Glomerular visceral epithelial cell (primary cell): Measurements from ENCODE around the gene VPS37B.
"Not testable (repeated sequence)": the region's sequence is repeated elsewhere in the genome, so short reads cannot be mapped to it uniquely, and the experiment has no call there.

Source experiments
- DNase-seq: peaks from one replicate; pipeline ENCODE4 v3.0.0-alpha.2; 2016; ENCODE audit errors: extremely low spot score

VPS37B gene

GRCh38 chr12:122908915-122909314 is 13.0 kb upstream of the VPS37B start:
- DNase-seq = no peak

GRCh38 chr12:122905258-122905657 is 9.3 kb upstream of the VPS37B start:
- not testable (repeated sequence) for DNase-seq

- no peak for DNase-seq
These were observed 7.7 kb upstream of the VPS37B start for GRCh38 chr12:122903693-122904034.

- DNase-seq = no peak
These were observed 7.1 kb upstream of the VPS37B start for GRCh38 chr12:122902854-122903692.

- DNase-seq = no peak
These were observed 4.0 kb upstream of the VPS37B start for GRCh38 chr12:122899887-122900286.

- DNase-seq = no peak
These were observed 738 bp upstream of the VPS37B start for GRCh38 chr12:122896662-122897061.

GRCh38 chr12:122895320-122895703 is 612 bp downstream of the VPS37B start:
- DNase-seq = no peak

- no peak for DNase-seq
These were observed 1.5 kb downstream of the VPS37B start for GRCh38 chr12:122894193-122895121.

- no peak for DNase-seq
These were observed 2.4 kb downstream of the VPS37B start for GRCh38 chr12:122893208-122894153.

- DNase-seq = not testable (repeated sequence)
These were observed 3.2 kb downstream of the VPS37B start for GRCh38 chr12:122892724-122893123.

GRCh38 chr12:122891661-122892525 is 4.0 kb downstream of the VPS37B start:
- no peak for DNase-seq

- DNase-seq = no peak
These were observed 6.0 kb downstream of the VPS37B start for GRCh38 chr12:122889761-122890520.

- peak; percentile 80 for DNase-seq
These were observed 7.6 kb downstream of the VPS37B start for GRCh38 chr12:122888232-122888752.

GRCh38 chr12:122887819-122888212 is 8.1 kb downstream of the VPS37B start:
- no peak for DNase-seq

- DNase-seq = peak; percentile 81
These were observed 8.8 kb downstream of the VPS37B start for GRCh38 chr12:122886851-122887818.

GRCh38 chr12:122886161-122886560 is 9.8 kb downstream of the VPS37B start:
- no peak for DNase-seq

- no peak for DNase-seq
These were observed 11.1 kb downstream of the VPS37B start for GRCh38 chr12:122884860-122885259.

- no peak for DNase-seq
These were observed 11.7 kb downstream of the VPS37B start for GRCh38 chr12:122884091-122884826.
